GM12878 (cell line): ENCODE data around the gene VPS26B. TPM values are rescaled to one million over a fixed set of nuclear protein-coding genes. Genes with fewer than 3 reads are reported as not detected.
A peak's percentile ranks its signal among the peaks of the same experiment; 100 is the strongest.

Source experiments
- ATAC-seq: fragments of 200-7000 bp; cut with Tn5 transposase; 3 replicates; pipeline ENCODE4 v1.9.1; 2020; ENCODE audit warnings: mild to moderate bottlenecking, moderate library complexity
- BruUV-seq: library from RNA; stranded (reverse); fragments of 400-500 nt; replicated peaks from 2 replicates; lab custom pipeline; 2021; lab: Mats Ljungman, UMichigan
- CTCF ChIA-PET: fragments of 300-600 bp; sonication (Branson Sonifier 250); formaldehyde crosslinking; extraction: SDS; loops from one replicate; lab custom pipeline; 2021; ENCODE audit warnings: inconsistent platforms; lab: Yijun Ruan, JAX
- POLR2A ChIA-PET: fragments of 350-600 bp; formaldehyde crosslinking; extraction: SDS; loops from one replicate; lab custom pipeline; 2021; ENCODE audit warnings: inconsistent platforms; lab: Charles Lee
- RAD21 ChIA-PET: fragments of 300-600 bp; sonication (Branson Sonifier 250); formaldehyde crosslinking; loops from one replicate; lab custom pipeline; 2023; ENCODE audit warnings: antibody characterized with exemption; ENCODE audit not compliant: unreplicated experiment; lab: Charles Lee
- SMC1A ChIA-PET: fragments of 300-600 bp; sonication (Branson Sonifier 250); formaldehyde crosslinking; loops from one replicate; lab custom pipeline; 2023; ENCODE audit not compliant: unreplicated experiment, uncharacterized antibody; lab: Charles Lee
- DNase-seq: peaks from one replicate; pipeline ENCODE4 v3.0.0-alpha.2; 2011; ENCODE audit warnings: low read depth, low spot score
- FAIRE-seq: peaks from 3 replicates; lab custom pipeline; 2011; peaks lifted over from hg19 to GRCh38; lab: Jason Lieb, UNC
- H2AFZ ChIP-seq: 2 replicates; pipeline ENCODE4 v1.6.0; 2011; ENCODE audit warnings: low read depth, low read length, control low read depth; ENCODE audit not compliant: control insufficient read depth
- H3K27ac ChIP-seq: 2 replicates; pipeline ENCODE4 v1.5.1; 2011; ENCODE audit warnings: control low read depth; ENCODE audit not compliant: control insufficient read depth, insufficient read depth
- H3K27me3 ChIP-seq, 2 experiments: replicated peaks in 1 of 2; 2 replicates each; pipeline versions ENCODE4 v1.6.0 to v1.6.1; 2011; ENCODE audit warnings: low read length in 1 of 2; ENCODE audit not compliant: control insufficient read depth in 2 of 2, insufficient read depth in 2 of 2
- H3K36me3 ChIP-seq, 2 experiments: 2 replicates each; pipeline ENCODE4 v1.5.1; 2011; ENCODE audit warnings: low read length in 1 of 2; ENCODE audit not compliant: control insufficient read depth in 2 of 2, insufficient read depth in 2 of 2
- H3K4me1 ChIP-seq: 2 replicates; pipeline ENCODE4 v1.6.1; 2011; ENCODE audit warnings: mild to moderate bottlenecking, low read length, moderate library complexity, mixed read lengths; ENCODE audit not compliant: control insufficient read depth, insufficient read depth
- H3K4me2 ChIP-seq: 2 replicates; pipeline ENCODE4 v1.6.0; 2011; ENCODE audit warnings: control low read depth; ENCODE audit not compliant: control insufficient read depth, insufficient read depth
- H3K4me3 ChIP-seq: fragments of 200-600 bp; sonication (generic); 2 replicates; pipeline ENCODE4 v1.5.1; 2016
- H3K79me2 ChIP-seq: 2 replicates; pipeline ENCODE4 v1.6.0; 2011; ENCODE audit warnings: low read length; ENCODE audit not compliant: control insufficient read depth, insufficient read depth
- H3K9ac ChIP-seq: 2 replicates; pipeline ENCODE4 v1.8.0; 2011; ENCODE audit warnings: low read length, control low read depth, mixed read lengths; ENCODE audit not compliant: control insufficient read depth, insufficient read depth
- H3K9me3 ChIP-seq: replicated peaks from 3 replicates; pipeline ENCODE4 v1.5.1; 2011; ENCODE audit warnings: mild to moderate bottlenecking, low read length; ENCODE audit not compliant: control insufficient read depth, insufficient read depth
- H4K20me1 ChIP-seq: 2 replicates; pipeline ENCODE4 v1.6.0; 2011; ENCODE audit not compliant: control insufficient read depth, insufficient read depth
- ATF2 ChIP-seq: IDR thresholded peaks from 2 replicates; pipeline ENCODE4 v1.6.1; 2012; ENCODE audit warnings: low read length, inconsistent platforms
- BCL3 ChIP-seq: IDR thresholded peaks from 2 replicates; pipeline ENCODE4 v1.6.1; 2011; ENCODE audit warnings: borderline replicate concordance, low read depth, mild to moderate bottlenecking, moderate library complexity, low read length; ENCODE audit not compliant: insufficient read depth, poor library complexity, severe bottlenecking
- CTCF ChIP-seq, 3 experiments: IDR thresholded peaks in 2 of 3; conservative IDR thresholded peaks in 1 of 3; 2 replicates each; pipeline ENCODE4 v1.5.1; 2011; ENCODE audit warnings: low read depth in 3 of 3, low read length in 3 of 3, mild to moderate bottlenecking in 3 of 3, control low read depth in 2 of 3, moderate library complexity in 2 of 3, inconsistent platforms in 1 of 3, mixed read lengths in 1 of 3; ENCODE audit not compliant: control insufficient read depth in 2 of 3, insufficient read depth in 1 of 3; ENCODE audit errors: extremely low read depth in 1 of 3
- FOXM1 ChIP-seq: IDR thresholded peaks from 2 replicates; pipeline ENCODE4 v1.6.1; 2012; ENCODE audit warnings: low read depth, mild to moderate bottlenecking, inconsistent platforms, low read length, moderate library complexity
- GABPA ChIP-seq: IDR thresholded peaks from 2 replicates; pipeline ENCODE4 v1.6.1; 2014; ENCODE audit warnings: antibody characterized with exemption, low read depth, mild to moderate bottlenecking, inconsistent platforms
- GATAD2B ChIP-seq: fragments of 450-650 bp; conservative IDR thresholded peaks from 2 replicates; pipeline ENCODE4 v1.6.1; 2017; ENCODE audit warnings: low read depth, mild to moderate bottlenecking, moderate library complexity
- IRF4 ChIP-seq: IDR thresholded peaks from 2 replicates; pipeline ENCODE4 v1.6.1; 2011; ENCODE audit warnings: low read depth, low read length
- MLLT1 ChIP-seq: fragments of 450-650 bp; IDR thresholded peaks from 2 replicates; pipeline ENCODE4 v1.6.1; 2016; ENCODE audit warnings: mild to moderate bottlenecking
- MTA3 ChIP-seq: IDR thresholded peaks from 2 replicates; pipeline ENCODE4 v1.6.1; 2012; ENCODE audit warnings: low read length, inconsistent platforms, borderline replicate concordance
- NR2C1 ChIP-seq: fragments of 450-650 bp; IDR thresholded peaks from 2 replicates; pipeline ENCODE4 v1.6.1; 2017; ENCODE audit warnings: antibody characterized with exemption, mild to moderate bottlenecking, moderate library complexity
- SUZ12 ChIP-seq: fragments of 200-600 bp; sonication (generic); IDR thresholded peaks from one replicate; pipeline ENCODE4 v1.6.1; 2018; ENCODE audit warnings: antibody characterized with exemption, mild to moderate bottlenecking; ENCODE audit not compliant: unreplicated experiment
- ZNF622 ChIP-seq: fragments of 450-650 bp; IDR thresholded peaks from 2 replicates; pipeline ENCODE4 v1.6.1; 2017; ENCODE audit warnings: mild to moderate bottlenecking, inconsistent platforms
- WGBS: methylation state at CpG from one replicate; pipeline ENCODE4 v1.1.6; 2016; ENCODE audit warnings: low lambda C conversion rate; ENCODE audit not compliant: insufficient replicate concordance, insufficient coverage; ENCODE audit errors: missing lambda C conversion rate; 5-methylcytosine and 5-hydroxymethylcytosine counted together
- in situ Hi-C: fragments of 300-500 bp; cut with MboI; formaldehyde crosslinking; loops from 9 replicates; pipeline ENCODE4 v1.14.3; 2018; ENCODE audit warnings: mixed read lengths
- intact Hi-C: fragments of 100-400 bp; cut with micrococcal nuclease; formaldehyde crosslinking; loops from one replicate; pipeline ENCODE4 v1.14.2; 2022; ENCODE audit not compliant: unreplicated experiment
- polyA plus RNA-seq, 11 experiments: library from polyadenylated mRNA; depleted of rRNA in 4 of 11; unstranded in 6 of 11; stranded (reverse) in 5 of 11; fragments of >200 nt; fragmentation: Nextera tagmentation in 4 of 11; fragmentation: Illumina TruSeq in 1 of 11; extraction: Ambion mirVana in 4 of 11; extraction: Trizol in 1 of 11; gene quantifications; 1 replicate in 1 of 11; 2 replicates in 10 of 11; pipeline versions ENCODE4 v1.2.1 to v1.2.3, GENCODE V29; 2011 to 2016; ENCODE audit warnings: inconsistent platforms in 2 of 11, missing spikeins in 2 of 11, low read depth in 1 of 11
- total RNA-seq, 4 experiments: library from RNA; depleted of rRNA in 3 of 4; stranded (reverse); fragments of >200 nt in 3 of 4; fragmentation: Illumina TruSeq in 1 of 4; extraction: Trizol in 1 of 4; gene quantifications; 2 replicates each; pipeline versions ENCODE4 v1.2.1 to v1.2.3, GENCODE V29; 2013 to 2021

The VPS26B gene
- total and polyA plus RNA-seq, 10 of the 15 experiments (the other 5 are each of a cell fraction or from before 2014, with no cell fraction given): 1.6 to 26.9 (median 13.3) TPM

GRCh38 chr11:134275188-134275533 is 50.7 kb downstream of the VPS26B start (continued):
- TF ChIP-seq BCL3: no peak
- TF ChIP-seq IRF4: no peak
- TF ChIP-seq ATF2: no peak

GRCh38 chr11:134275534-134276395 is 51.3 kb downstream of the VPS26B start, which contains the start of gene GLB1L3:
Gene GLB1L3, plus strand, starts transcription at chr11:134276379. Its CDS starts 362 bp downstream, at chr11:134276741.
- intact Hi-C loops: no loop called here
- Histone ChIP-seq H3K36me3 (no peaks in the 10 kb centered on the region), H4K20me1 (no peaks in the 10 kb centered on the region), H3K27ac (no peak within 1 kb of the TSS), H2AFZ (peak within 1 kb of the TSS; percentile 45), H3K9ac (0 out of 2 replicates have a peak within 1 kb of the TSS, but pooled peaks have one; percentile 12), H3K27me3 (peaks cover 10 to 25% of the 10 kb centered on the region in 2 experiments), H3K4me2 (peak within 1 kb of the TSS; percentile 81), H3K9me3 (no peaks in the 10 kb centered on the region; the same call in 2 of the 3 replicates), H3K79me2 (no peaks in the 10 kb centered on the region), H3K4me1 (peaks cover 6% of the 10 kb centered on the region), H3K4me3 (peak within 1 kb of the TSS; percentile 33; the same call in 1 of the 2 replicates)
- DNase-seq (no peak), ATAC-seq (peak; percentile 92), FAIRE-seq (no peak)
- in situ Hi-C loops: no loop called here
- RAD21 ChIA-PET: interaction anchor here (0.9 kb wide), 1 partner anchor 51 kb away, joined by 3 read pairs; the partner anchor contains the start of genes NCAPD3 and VPS26B
- BruUV-seq: no TSS peak
- POLR2A ChIA-PET: no interaction called here
- 2% methylated on average over 66 of the region's 68 CpGs for WGBS
- SMC1A ChIA-PET: interaction anchor here (0.6 kb wide), 1 partner anchor 1838 kb away, joined by 3 read pairs; no protein-coding TSS in a partner anchor
- CTCF ChIA-PET: interaction anchor here (0.6 kb wide), 1 partner anchor 67 kb away, joined by 3 read pairs; no protein-coding TSS in a partner anchor
- TF ChIP-seq CTCF (IDR thresholded peaks at IDR 0.05 in 2 of 3, conservative IDR thresholded peaks at IDR 0.05 in 1 of 3; ENCODE audit: control insufficient read depth in 2 of 3, extremely low read depth in 1 of 3, insufficient read depth in 1 of 3, low read depth in 3 of 3, low read length in 3 of 3) (peak; percentile 18 to 41 (median 33); a peak in 5 of 6 replicates), GABPA (0 out of 2 replicates have a peak, but pooled peaks have one; percentile 34), GATAD2B (no peak), FOXM1 (no peak), ATF2 (0 out of 2 replicates have a peak, but pooled peaks have one; percentile 40), MTA3 (no peak), ZNF622 (no peak), SUZ12 (no peak), NR2C1 (no peak), MLLT1 (no peak)
